Measurements from ENCODE around the gene SCYL3. TPM values are rescaled to one million over a fixed set of nuclear protein-coding genes. Genes with fewer than 3 reads are reported as not detected.
"Not testable (repeated sequence)": the region's sequence is repeated elsewhere in the genome, so short reads cannot be mapped to it uniquely, and the experiment has no call there.

Gene SCYL3
- polyA plus RNA-seq, 10 donors: 7.3 to 11.4 (median 9.3) TPM

GRCh38 chr1:169872906-169873305 lies 20.8 kb downstream of the SCYL3 start:
- DNase-seq: no peak

- not testable (repeated sequence) for DNase-seq
These were observed 21.7 kb downstream of the SCYL3 start for GRCh38 chr1:169871988-169872387.

DNA sequence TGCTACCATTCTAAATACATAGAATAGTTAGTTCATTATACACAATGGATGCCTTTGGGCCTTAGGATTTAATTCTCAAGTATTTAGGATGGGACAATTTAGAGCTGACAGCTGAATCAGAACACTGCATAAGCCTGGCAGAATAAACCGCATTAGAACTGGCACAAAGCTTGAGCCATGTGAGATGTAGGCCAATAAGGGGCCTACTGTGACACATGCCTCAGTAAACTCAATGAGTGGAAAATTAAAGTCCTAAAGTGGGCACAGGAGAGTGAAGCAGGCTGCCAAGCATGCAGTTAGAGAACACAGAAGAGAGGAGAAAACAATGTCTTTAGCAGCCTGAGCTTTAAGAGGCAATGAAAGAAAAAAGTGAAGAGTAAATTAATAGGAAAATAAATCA lies 24.3 kb downstream of the SCYL3 start:
- DNase-seq: no peak

GRCh38 chr1:169868978-169869377 lies 24.7 kb downstream of the SCYL3 start:
- DNase-seq: no peak

DNA sequence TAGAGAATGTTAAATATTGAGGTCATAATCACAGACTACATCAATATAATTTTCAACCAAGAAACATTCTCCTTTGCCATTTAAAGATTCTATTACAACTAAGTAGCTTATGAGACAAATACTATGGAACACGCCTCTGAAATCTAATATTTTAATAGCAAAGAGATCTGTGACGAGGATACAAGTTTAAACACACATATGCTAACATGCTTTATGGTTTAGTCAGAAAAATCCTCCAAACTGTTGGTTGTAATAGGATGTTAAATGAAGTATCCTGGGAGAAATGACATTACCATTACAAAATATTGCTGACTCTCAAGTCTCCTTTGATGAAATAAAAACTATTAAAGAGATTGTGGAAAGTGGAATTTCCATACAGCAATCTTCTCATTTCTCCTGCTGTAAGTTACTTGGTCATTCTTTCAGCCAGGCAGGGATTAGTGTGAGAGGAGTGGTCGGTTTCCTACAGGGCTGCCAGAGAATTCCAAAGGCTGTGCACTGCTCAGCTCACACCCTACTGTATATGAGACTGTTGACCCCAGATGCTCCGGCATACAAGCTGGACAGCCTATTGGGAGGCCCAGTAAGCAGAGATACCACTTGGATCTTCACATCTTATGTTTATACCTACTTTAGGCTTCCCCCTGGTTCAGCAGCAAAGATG lies 26.6 kb downstream of the SCYL3 start:
- peak; percentile 16 to 40 (median 25) for DNase-seq

GRCh38 chr1:169866577-169866976 lies 27.1 kb downstream of the SCYL3 start:
- DNase-seq: no peak

GRCh38 chr1:169864531-169864930 lies 29.2 kb downstream of the SCYL3 start:
- not testable (repeated sequence) for DNase-seq

GRCh38 chr1:169860750-169861149 lies 32.9 kb downstream of the SCYL3 start:
- no peak for DNase-seq

DNA sequence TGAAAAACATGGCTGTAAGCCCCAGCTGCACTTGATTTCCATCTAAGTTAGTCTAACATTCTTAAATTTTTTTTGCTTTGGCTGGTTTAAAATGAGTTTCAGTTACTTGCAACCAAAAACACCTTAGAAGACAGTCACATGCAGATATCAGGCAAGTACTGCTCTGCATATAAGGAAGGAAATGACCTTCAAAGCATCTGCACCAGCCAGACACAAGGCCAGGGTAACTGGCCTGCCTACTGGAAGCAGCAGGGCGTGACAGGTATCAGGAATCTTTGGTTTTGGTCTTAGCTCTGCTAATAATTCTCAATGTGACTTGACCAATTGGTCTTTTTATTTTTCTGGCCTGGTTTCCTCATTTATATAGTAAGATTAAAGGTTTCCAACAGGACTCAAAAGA lies 33.5 kb downstream of the SCYL3 start:
- DNase-seq: no peak

GRCh38 chr1:169859001-169859400 lies 34.7 kb downstream of the SCYL3 start:
- no peak for DNase-seq

- no peak for DNase-seq
These were observed 35.2 kb downstream of the SCYL3 start for GRCh38 chr1:169858467-169858866.

DNA sequence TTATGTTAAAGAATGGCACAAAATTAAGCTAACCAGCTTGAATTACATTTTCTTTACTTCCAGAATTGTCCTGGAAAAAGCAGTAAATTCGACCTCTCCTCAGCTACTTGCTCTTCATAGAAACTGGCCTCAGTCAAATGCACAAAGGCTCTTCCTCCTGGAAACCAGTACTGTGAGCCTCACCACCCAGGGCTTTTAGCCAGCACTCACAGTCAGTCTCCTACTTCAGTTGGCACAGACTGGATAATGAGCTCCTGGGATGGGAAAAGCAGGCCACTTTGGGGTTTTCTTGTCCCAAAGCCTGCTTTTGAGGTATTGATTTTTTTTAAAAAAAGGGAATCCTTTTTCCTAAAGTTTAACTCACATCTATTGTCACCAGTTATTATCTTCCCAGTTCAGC lies 40.4 kb downstream of the SCYL3 start:
- peak in 2 of 3 donors; percentile 37 to 53 for DNase-seq

DNA sequence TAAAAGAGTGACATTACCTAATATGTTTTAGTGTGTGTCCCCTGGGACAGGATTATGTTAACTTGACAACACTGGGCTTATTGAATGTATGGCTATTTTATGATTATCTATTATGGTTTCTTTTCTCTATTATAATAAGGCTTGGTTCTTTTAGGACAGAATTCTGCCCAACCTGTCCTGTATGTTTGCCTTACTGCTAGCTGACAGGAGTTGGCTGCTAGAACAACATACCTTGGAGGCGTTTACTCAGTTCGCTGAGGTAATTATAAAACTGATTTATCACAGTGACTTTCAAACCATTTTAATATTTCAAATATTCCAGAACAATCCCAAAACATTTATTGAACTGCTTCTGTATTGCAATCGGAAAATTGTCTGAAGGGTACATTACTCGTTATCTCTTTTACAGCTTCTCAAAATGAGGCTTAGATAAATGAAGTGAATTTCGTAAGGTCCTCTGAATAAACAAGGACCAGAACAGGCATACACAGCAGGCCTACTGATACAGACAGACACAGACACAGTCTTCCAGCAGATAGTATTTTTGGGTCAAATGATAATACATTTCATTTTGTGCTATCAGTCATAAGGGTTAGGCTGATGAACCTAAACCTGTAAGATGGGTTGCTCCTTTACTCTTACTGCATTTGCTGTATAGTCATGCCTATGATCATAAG lies 44.2 kb downstream of the SCYL3 start:
- no peak for DNase-seq

DNA sequence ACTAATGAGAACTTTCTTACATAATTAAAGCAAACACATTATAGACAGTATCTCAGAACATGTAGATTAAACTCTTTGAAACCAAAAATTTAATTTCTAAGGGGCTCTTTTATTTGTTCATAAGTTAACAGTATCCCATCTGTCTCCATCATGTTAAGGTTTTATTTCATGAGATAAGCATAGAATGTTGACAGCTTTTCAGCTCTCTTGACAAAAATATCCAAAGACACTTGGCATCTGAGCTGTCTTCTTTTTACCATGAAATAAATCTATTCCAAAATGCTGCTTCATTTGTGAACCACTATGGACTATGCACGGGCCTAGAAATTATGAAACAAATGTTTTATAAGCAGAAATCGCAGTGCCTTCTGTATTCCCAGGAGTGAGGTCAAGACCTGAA lies 45.2 kb downstream of the SCYL3 start:
- no peak for DNase-seq

DNA sequence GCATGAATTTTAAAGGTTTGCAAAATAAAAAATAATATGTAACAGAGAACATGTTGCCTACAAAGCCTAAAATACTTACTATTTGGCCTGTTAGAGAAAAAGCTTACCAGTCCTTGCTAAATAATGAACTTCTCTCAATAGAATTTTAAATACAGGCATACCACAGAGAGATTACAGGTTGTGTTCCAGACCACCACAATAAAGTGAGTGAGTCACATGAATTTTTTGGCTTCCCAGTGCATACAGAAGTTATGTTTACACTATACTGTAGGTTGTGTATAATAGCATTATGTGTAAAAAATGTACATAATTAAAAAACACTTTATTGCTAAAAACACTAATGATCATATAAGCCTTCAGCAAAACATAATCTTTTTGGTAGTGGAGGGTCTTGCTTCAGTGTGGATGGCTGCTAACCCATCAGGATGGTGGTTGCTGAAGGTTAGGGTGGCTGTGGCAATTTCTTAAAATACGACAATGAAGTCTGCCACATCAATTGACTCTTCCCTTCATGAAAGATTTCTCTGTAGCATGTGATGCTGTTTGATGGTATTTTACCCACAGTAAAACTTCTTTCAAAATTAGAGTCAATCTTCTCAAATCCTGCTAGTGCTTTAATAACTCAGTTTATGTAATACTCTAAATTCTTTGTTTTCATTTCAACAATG lies 48.6 kb downstream of the SCYL3 start:
- no peak for DNase-seq

DNA sequence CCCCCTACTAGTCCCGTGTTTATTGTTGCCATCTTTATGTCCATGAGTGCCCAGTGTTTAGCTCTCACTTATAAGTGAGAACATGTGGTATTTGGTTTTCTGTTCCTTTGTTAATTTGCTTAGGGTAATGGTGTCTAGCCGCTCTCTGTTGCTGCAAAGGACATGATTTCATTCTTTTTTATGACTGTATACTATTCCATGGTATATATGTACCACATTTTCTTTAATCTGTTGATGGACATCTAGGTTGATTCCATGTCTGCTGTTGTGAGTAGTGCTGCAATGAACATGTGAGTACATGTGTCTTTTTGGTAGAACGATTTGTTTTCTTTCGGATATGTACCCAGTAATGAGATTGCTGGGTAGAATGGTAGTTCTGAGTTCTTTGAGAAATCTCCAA lies 54.8 kb downstream of the SCYL3 start:
- DNase-seq: no peak

DNA sequence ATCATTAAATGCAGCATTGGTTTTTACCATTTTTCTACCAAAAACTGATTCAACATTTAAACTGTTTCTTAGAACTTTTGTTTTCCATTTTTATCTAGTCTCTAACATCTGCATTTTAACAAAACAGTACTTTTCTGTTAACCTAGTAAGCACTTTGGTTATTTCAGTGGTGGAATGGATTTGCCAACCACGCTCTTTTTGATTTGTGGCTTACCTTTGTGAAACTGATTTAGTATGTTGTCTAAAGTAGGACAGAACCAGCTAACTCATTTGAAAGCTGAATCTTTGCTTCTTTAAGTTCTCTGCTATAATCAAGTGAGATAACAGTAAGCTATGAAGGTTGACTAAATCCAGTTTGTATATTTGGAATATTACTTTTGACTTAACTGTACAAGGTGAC lies 57.5 kb downstream of the SCYL3 start:
- no peak for DNase-seq

DNA sequence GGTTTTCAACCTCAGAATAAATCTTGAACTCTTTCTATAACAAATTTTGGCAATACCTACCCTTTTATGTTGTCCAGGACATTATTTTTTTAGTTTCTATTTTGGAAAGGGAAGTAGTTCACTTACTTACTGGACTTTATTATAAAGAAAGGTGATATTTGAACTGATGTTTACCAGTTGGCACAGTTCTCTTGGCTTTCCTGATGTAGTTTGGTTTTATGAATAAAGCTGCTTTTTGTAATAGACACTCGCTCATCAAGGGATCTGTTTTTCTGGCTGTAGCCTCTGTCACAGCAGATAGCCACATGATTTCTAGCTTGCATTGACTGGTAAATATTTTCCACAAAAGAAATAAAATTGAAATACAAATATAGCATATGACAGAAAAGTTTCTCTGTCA lies 58.0 kb downstream of the SCYL3 start:
- no peak for DNase-seq

DNA sequence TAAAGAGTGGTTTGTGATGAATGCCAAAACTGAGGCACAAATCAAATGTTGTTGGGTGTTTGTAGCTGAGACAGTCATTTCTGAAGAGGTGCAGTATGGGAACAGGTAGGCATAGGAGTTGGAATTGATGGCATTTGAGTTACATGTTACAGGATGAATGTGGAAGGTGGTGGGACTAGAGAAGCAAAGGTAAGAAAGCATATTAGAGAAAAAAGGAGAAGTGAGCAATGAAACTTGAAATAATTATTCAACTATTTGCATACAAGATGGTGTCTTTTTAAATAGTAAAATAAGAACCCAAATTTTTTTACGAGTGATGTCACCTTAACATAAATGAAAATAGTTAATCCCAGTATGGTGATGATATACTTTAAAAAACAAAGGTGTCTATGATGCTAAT lies 58.8 kb downstream of the SCYL3 start:
- DNase-seq: no peak

DNA sequence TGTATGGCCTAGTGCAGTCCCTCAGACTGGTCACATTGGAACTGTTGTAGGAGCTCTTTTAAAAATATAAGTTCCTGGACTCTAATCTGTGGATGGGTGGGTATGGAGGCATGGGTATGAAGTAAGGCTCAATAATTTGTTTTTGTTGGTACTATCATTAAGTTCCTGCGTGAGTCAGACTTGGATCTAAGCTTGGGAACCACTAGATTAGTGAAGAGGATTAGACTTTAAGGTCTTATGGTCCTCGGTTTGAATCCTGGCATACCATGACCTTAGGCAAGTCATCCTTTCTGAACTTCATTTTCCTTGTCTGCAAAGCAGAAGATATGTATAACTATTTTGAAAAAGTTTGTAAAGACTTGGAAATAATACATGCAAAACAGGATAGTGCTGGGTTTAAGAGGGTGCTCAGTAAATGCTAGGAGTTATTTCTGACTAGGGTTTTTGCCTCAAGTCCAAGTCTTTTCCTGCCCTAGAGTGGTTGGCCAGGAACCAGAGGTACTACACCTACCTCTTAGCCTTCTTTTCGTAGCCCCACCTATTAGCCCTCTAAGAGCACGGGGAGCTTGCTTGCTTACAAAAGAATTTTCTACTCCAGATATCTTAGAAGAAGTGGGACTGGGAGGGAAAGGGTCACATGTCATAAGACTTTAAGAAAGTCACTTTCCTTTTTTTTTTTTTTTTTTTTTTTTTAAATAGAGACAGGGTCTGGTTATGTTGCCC lies 60.4 kb downstream of the SCYL3 start:
- no peak for DNase-seq

DNA sequence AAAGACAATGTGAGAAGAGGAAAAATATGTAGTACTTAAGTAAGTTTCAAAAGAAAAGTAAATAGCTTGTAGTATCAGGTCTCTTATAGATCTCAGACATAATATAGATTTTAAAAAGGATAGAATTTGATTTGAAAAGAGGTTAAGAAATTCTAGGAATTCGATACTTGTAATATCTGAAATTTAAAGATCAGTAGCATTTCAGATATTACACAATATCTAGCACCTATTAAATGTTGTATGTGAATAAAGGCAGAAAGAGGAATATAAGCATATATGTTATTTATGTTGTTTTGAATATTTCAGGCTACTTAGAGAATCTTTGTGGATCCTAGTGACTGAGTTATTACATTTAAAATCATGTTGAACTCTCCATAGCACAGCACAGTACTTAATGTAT lies 64.0 kb downstream of the SCYL3 start:
- no peak for DNase-seq

DNA sequence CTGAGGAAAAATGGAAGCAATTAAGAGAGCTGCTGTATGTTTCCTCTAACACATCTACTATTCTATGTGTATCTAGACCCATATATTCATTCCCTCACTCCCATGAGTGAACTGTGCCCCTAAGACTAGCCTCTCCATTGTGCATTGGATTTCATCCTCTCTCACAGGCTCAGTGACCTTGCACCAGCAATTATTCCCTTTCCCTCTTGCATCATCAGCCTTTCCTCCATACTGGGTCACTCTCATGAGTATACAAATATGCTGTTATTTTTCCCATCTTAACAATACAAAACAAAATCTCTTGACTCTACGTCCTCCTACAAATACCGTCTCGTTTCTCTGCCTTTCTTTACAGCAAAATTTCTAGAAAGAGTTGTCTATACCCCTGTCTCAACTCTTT lies 69.5 kb downstream of the SCYL3 start:
- DNase-seq: no peak

DNA sequence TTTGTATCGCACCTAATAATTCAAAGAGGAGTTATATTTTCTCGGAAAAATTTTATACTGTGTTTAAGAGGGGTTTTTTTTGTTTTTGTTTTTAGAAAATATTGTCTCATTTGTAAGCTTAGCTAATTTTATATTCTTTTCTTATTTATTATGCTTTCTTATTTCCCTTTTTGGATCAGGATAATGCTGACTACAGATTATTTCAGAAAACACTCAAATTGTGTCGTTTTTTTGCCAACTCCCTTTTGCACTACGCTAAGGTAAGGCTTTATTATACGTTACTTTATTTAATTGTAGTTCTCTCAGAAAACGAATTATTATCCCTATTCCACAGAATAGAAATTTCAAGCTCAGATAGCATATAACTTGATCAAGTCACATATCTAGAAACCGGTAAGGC lies 72.2 kb downstream of the SCYL3 start:
- DNase-seq: no peak
